ENCODE results near the gene HBA2. TPM values are rescaled to one million over a fixed set of nuclear protein-coding genes. Genes with fewer than 3 reads are reported as not detected.

Gene HBA2
- total RNA-seq, 1 donor from 2014 or later = not detected

DNA sequence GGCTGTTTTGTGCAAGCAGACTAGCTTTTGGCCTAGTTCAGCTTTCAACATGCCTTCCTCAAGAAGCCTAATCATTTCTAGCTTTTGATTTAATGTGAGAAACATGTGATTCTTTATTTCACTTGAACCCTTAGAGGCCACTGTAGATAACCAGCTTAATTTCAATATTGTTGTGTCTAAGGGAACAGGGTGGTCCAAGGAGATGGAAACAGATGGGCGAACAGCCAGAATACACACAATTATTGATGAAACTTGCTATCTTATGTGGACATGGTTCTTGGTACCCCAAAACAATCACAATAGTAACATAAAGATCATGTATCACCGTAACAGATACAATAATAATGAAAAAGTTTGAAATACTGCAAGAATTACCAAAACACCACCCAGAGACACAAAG lies 39.0 kb upstream of the HBA2 start:
- H3K9me3 Mint-ChIP-seq = no peaks in the 10 kb centered on the region
- H3K4me3 Mint-ChIP-seq = no peak overlapping the region
- no peak overlapping the region for H3K27ac Mint-ChIP-seq
- H3K4me1 Mint-ChIP-seq (ENCODE audit: unreplicated experiment) = peaks cover 6% of the 10 kb centered on the region
- no peak for TF ChIP-seq CTCF (conservative IDR thresholded peaks at IDR 0.05)
- no peak for DNase-seq (ENCODE audit: extremely low spot score, unreplicated experiment)
- H3K36me3 Mint-ChIP-seq = peaks cover 8% of the 10 kb centered on the region
- H3K27me3 Mint-ChIP-seq = no peaks in the 10 kb centered on the region

GRCh38 chr16:138049-138417 lies 34.6 kb upstream of the HBA2 start:
- Mint-ChIP-seq H3K9me3 (no peaks in the 10 kb centered on the region), H3K27ac (peak overlapping the region; percentile 59), H3K36me3 (peaks cover 8% of the 10 kb centered on the region), H3K4me1 (ENCODE audit: unreplicated experiment) (peaks cover 6% of the 10 kb centered on the region), H3K4me3 (peak overlapping the region; percentile 89), H3K27me3 (no peaks in the 10 kb centered on the region)
- DNase-seq (ENCODE audit: extremely low spot score, unreplicated experiment) = peak; percentile 76
- TF ChIP-seq CTCF (conservative IDR thresholded peaks at IDR 0.05) = no peak

- Mint-ChIP-seq H3K27ac (no peak overlapping the region), H3K9me3 (no peaks in the 10 kb centered on the region), H3K27me3 (peaks cover 5% of the 10 kb centered on the region), H3K4me1 (ENCODE audit: unreplicated experiment) (peaks cover 6% of the 10 kb centered on the region), H3K4me3 (peak overlapping the region; percentile 79), H3K36me3 (peaks cover 3% of the 10 kb centered on the region)
- peak; percentile 18 for TF ChIP-seq CTCF (conservative IDR thresholded peaks at IDR 0.05)
- no peak for DNase-seq (ENCODE audit: extremely low spot score, unreplicated experiment)
Measured at GRCh38 chr16:140175-140857, 32.4 kb upstream of the HBA2 start.

DNA sequence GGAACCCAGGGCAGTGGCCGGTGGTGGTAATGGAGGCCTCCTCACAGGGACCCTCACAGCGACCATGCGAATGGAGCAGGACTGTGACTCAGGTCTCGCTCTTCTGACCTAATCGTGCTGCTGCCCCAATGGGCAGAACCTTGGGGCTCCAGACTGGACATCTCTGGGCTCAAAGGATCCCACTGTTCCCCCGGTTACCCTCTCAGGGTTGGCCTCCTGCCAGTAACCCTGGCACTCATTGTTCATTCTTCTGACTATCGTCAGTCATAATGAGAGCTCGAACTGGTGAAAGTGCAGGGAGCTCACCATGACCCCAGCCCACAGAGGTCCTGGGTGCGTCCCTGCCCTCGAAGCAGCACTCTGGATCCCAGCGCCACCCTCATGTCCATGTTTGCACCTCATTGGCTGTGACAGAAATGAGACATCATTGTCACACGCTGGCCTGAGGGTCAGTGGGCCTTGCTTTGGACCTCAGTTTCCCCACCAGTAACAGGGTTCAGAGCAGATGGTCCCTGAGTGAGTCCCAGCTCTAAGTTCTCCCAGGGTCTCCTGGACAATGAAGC lies 30.2 kb upstream of the HBA2 start:
- no peak for DNase-seq (ENCODE audit: extremely low spot score, unreplicated experiment)
- H3K9me3 Mint-ChIP-seq = no peaks in the 10 kb centered on the region
- peaks cover 10% of the 10 kb centered on the region for H3K27me3 Mint-ChIP-seq
- H3K4me1 Mint-ChIP-seq (ENCODE audit: unreplicated experiment) = no peaks in the 10 kb centered on the region
- no peaks in the 10 kb centered on the region for H3K36me3 Mint-ChIP-seq
- no peak overlapping the region for H3K4me3 Mint-ChIP-seq
- TF ChIP-seq CTCF (conservative IDR thresholded peaks at IDR 0.05) = no peak
- H3K27ac Mint-ChIP-seq = no peak overlapping the region

DNA sequence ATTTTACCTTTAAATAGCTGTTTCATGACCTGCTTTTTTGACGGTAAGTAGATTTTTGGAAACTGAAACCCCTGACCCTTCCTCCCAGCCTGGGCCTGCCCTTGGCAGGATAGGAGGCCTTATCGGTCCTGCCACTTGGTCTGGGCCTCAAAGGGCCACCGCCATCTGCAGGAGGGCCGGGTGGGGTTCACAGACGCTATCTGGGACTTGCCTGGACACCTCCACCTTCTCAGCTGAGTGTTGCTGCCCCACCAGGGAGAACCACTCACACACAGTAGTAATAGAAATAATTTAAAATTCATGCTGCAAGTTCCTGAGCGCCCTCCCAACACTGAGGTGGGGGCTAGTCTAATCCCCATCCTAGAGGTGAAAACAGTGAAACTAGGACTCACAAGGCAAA lies 29.6 kb upstream of the HBA2 start:
- no peaks in the 10 kb centered on the region for H3K36me3 Mint-ChIP-seq

More for the DNA sequence above, 29.6 kb upstream of the HBA2 start:
- Mint-ChIP-seq H3K27me3 (peaks cover 10% of the 10 kb centered on the region), H3K27ac (no peak overlapping the region), H3K4me3 (no peak overlapping the region), H3K4me1 (ENCODE audit: unreplicated experiment) (no peaks in the 10 kb centered on the region), H3K9me3 (no peaks in the 10 kb centered on the region)
- DNase-seq (ENCODE audit: extremely low spot score, unreplicated experiment) = no peak
- no peak for TF ChIP-seq CTCF (conservative IDR thresholded peaks at IDR 0.05)
